ENCODE measurements around the gene KCTD11.

The KCTD11 gene

GRCh38 chr17:7351665-7352502, at the start of gene KCTD11:
KCTD11 (plus strand) TSS chr17:7352162.
- DNase-seq (ENCODE audit: low read depth, low spot score) = no peak

GRCh38 chr17:7304179-7304578, 47.8 kb upstream of the KCTD11 start:
- DNase-seq (ENCODE audit: low read depth, low spot score) = no peak

GRCh38 chr17:7306911-7307685, 44.9 kb upstream of the KCTD11 start, which contains the start of gene EIF5A:
EIF5A (plus strand) TSS chr17:7307628; CDS start chr17:7309636, 2,008 bp downstream.
- peak; percentile 100 for DNase-seq (ENCODE audit: low read depth, low spot score)

GRCh38 chr17:7307686-7308624, 44.0 kb upstream of the KCTD11 start:
- DNase-seq (ENCODE audit: low read depth, low spot score) = no peak

GRCh38 chr17:7308625-7309433, 43.1 kb upstream of the KCTD11 start:
- DNase-seq (ENCODE audit: low read depth, low spot score) = peak; percentile 68

- no peak for DNase-seq (ENCODE audit: low read depth, low spot score)
Observed at GRCh38 chr17:7309628-7310027, 42.3 kb upstream of the KCTD11 start.

GRCh38 chr17:7311110-7311705, 40.8 kb upstream of the KCTD11 start:
- DNase-seq (ENCODE audit: low read depth, low spot score) = no peak

- no peak for DNase-seq (ENCODE audit: low read depth, low spot score)
Observed at GRCh38 chr17:7312432-7313087, 39.4 kb upstream of the KCTD11 start.

- DNase-seq (ENCODE audit: low read depth, low spot score) = no peak
Observed at GRCh38 chr17:7313088-7313889, 38.7 kb upstream of the KCTD11 start.

- no peak for DNase-seq (ENCODE audit: low read depth, low spot score)
Observed at GRCh38 chr17:7313890-7314718, 37.9 kb upstream of the KCTD11 start.

GRCh38 chr17:7314719-7315569, 37.0 kb upstream of the KCTD11 start, which contains the start of gene GPS2:
GPS2 (minus strand) TSS chr17:7315360; CDS start chr17:7315052, 308 bp downstream.
- DNase-seq (ENCODE audit: low read depth, low spot score) = peak; percentile 86

GRCh38 chr17:7315570-7316235, 36.3 kb upstream of the KCTD11 start:
- no peak for DNase-seq (ENCODE audit: low read depth, low spot score)

- no peak for DNase-seq (ENCODE audit: low read depth, low spot score)
Observed at GRCh38 chr17:7317161-7317803, 34.7 kb upstream of the KCTD11 start.

GRCh38 chr17:7318121-7318860, 33.7 kb upstream of the KCTD11 start:
- DNase-seq (ENCODE audit: low read depth, low spot score) = no peak

- no peak for DNase-seq (ENCODE audit: low read depth, low spot score)
Observed at GRCh38 chr17:7321466-7321865, 30.5 kb upstream of the KCTD11 start.
